Measurements from ENCODE around the gene NOP53. TPM values are rescaled to one million over a fixed set of nuclear protein-coding genes. Genes with fewer than 3 reads are reported as not detected.

NOP53 gene
- polyA plus RNA-seq, 1 donor (not counting 4 experiments of a cell fraction or from before 2014, with no cell fraction given), result 80.2 TPM

- no peak overlapping the region for H3K4me2 ChIP-seq (ENCODE audit: control insufficient read depth, extremely low read depth, insufficient read depth, low read depth, low read length)
- H3K9me3 ChIP-seq (ENCODE audit: control insufficient read depth, low read depth, low read length), result no peaks in the 10 kb centered on the region
- peaks cover 7% of the 10 kb centered on the region for H3K4me1 ChIP-seq (ENCODE audit: control insufficient read depth, extremely low read depth, insufficient read depth, low read length)
- H3K9ac ChIP-seq (ENCODE audit: control insufficient read depth, extremely low read depth, insufficient read depth, low read length), result no peak overlapping the region
- dilution Hi-C loops (cut with MboI; ENCODE audit: extremely low pct_ligation_motif_present, low sequenced_read_pairs), result no loop called here
- no peak overlapping the region for H3K4me3 ChIP-seq (ENCODE audit: control insufficient read depth in 2 of 3, extremely low read depth in 1 of 3, insufficient read depth in 2 of 3, low read depth in 1 of 3, low read length in 3 of 3)
- peaks cover 9 to 16% of the 10 kb centered on the region in 2 experiments for H3K36me3 ChIP-seq (ENCODE audit: control insufficient read depth in 2 of 2, extremely low read depth in 1 of 2, insufficient read depth in 2 of 2, low read length in 2 of 2)
- H3K9me1 ChIP-seq (ENCODE audit: control insufficient read depth, extremely low read depth, insufficient read depth, low read length), result peaks cover 2% of the 10 kb centered on the region
- H3K27me3 ChIP-seq (ENCODE audit: control insufficient read depth, extremely low read depth, insufficient read depth, low read length), result no peaks in the 10 kb centered on the region
- H4K20me1 ChIP-seq (ENCODE audit: control insufficient read depth, extremely low read depth, insufficient read depth, low read length), result peaks cover 3% of the 10 kb centered on the region
- no peak overlapping the region for H3K27ac ChIP-seq (ENCODE audit: control insufficient read depth, insufficient read depth, low read length)
- FAIRE-seq (no peak), DNase-seq (ENCODE audit: low read depth, low spot score) (no peak)
- peaks cover 38% of the 10 kb centered on the region for H3K79me2 ChIP-seq (ENCODE audit: control insufficient read depth, insufficient read depth, low read length)
- TF ChIP-seq EZH2 (IDR thresholded peaks at IDR 0.05; ENCODE audit: low read length), result no peak
- TF ChIP-seq CTCF (optimal IDR thresholded peaks at IDR 0.05 in 1 of 3, IDR thresholded peaks at IDR 0.05 in 1 of 3, conservative IDR thresholded peaks at IDR 0.05 in 1 of 3; ENCODE audit: extremely low read depth in 1 of 3, insufficient read depth in 2 of 3, low read length in 3 of 3), result no peak
- no peak overlapping the region for H2AFZ ChIP-seq (ENCODE audit: control insufficient read depth, low read length)
Observed at GRCh38 chr19:47711652-47712242, 33.6 kb upstream of the NOP53 start.

GRCh38 chr19:47713046-47714021, 32.0 kb upstream of the NOP53 start, which contains the start of gene EHD2:
Gene EHD2 (plus strand): TSS chr19:47713422. CDS start chr19:47716613, 3,191 bp downstream.
- DNase-seq (ENCODE audit: low read depth, low spot score), result no peak
- H3K4me3 ChIP-seq (ENCODE audit: control insufficient read depth in 2 of 3, extremely low read depth in 1 of 3, insufficient read depth in 2 of 3, low read depth in 1 of 3, low read length in 3 of 3), result peak within 1 kb of the TSS; percentile 79 to 98 (median 90)
- H3K27ac ChIP-seq (ENCODE audit: control insufficient read depth, insufficient read depth, low read length), result peak within 1 kb of the TSS; percentile 76

More at GRCh38 chr19:47713046-47714021, 32.0 kb upstream of the NOP53 start, which contains the start of gene EHD2:
- peaks cover 3% of the 10 kb centered on the region for H4K20me1 ChIP-seq (ENCODE audit: control insufficient read depth, extremely low read depth, insufficient read depth, low read length)
- peaks cover 9% of the 10 kb centered on the region for H3K4me1 ChIP-seq (ENCODE audit: control insufficient read depth, extremely low read depth, insufficient read depth, low read length)
- dilution Hi-C loops (cut with MboI; ENCODE audit: extremely low pct_ligation_motif_present, low sequenced_read_pairs), result no loop called here
- H3K4me2 ChIP-seq (ENCODE audit: control insufficient read depth, extremely low read depth, insufficient read depth, low read depth, low read length), result peak within 1 kb of the TSS; percentile 79
- peak within 1 kb of the TSS; percentile 89 for H3K9ac ChIP-seq (ENCODE audit: control insufficient read depth, extremely low read depth, insufficient read depth, low read length)
- H3K9me1 ChIP-seq (ENCODE audit: control insufficient read depth, extremely low read depth, insufficient read depth, low read length), result peaks cover 2% of the 10 kb centered on the region
- no peak for FAIRE-seq
- peaks cover 47% of the 10 kb centered on the region for H3K79me2 ChIP-seq (ENCODE audit: control insufficient read depth, insufficient read depth, low read length)
- H2AFZ ChIP-seq (ENCODE audit: control insufficient read depth, low read length), result peak within 1 kb of the TSS; percentile 52
- no peaks in the 10 kb centered on the region for H3K27me3 ChIP-seq (ENCODE audit: control insufficient read depth, extremely low read depth, insufficient read depth, low read length)
- H3K36me3 ChIP-seq (ENCODE audit: control insufficient read depth in 2 of 2, extremely low read depth in 1 of 2, insufficient read depth in 2 of 2, low read length in 2 of 2), result peaks cover 14 to 25% of the 10 kb centered on the region in 2 experiments
- TF ChIP-seq EZH2 (IDR thresholded peaks at IDR 0.05; ENCODE audit: low read length), result no peak
- TF ChIP-seq CTCF (optimal IDR thresholded peaks at IDR 0.05 in 1 of 3, IDR thresholded peaks at IDR 0.05 in 1 of 3, conservative IDR thresholded peaks at IDR 0.05 in 1 of 3; ENCODE audit: extremely low read depth in 1 of 3, insufficient read depth in 2 of 3, low read length in 3 of 3), result peak; percentile 56 to 98 (median 80)
- H3K9me3 ChIP-seq (ENCODE audit: control insufficient read depth, low read depth, low read length), result no peaks in the 10 kb centered on the region

All from keratinocyte (primary cell).